ENCODE data around the gene NATD1.

GRCh38 chr17:21283482-21284318 lies 30.5 kb upstream of the NATD1 start:
- TF ChIP-seq, protein P1, sequence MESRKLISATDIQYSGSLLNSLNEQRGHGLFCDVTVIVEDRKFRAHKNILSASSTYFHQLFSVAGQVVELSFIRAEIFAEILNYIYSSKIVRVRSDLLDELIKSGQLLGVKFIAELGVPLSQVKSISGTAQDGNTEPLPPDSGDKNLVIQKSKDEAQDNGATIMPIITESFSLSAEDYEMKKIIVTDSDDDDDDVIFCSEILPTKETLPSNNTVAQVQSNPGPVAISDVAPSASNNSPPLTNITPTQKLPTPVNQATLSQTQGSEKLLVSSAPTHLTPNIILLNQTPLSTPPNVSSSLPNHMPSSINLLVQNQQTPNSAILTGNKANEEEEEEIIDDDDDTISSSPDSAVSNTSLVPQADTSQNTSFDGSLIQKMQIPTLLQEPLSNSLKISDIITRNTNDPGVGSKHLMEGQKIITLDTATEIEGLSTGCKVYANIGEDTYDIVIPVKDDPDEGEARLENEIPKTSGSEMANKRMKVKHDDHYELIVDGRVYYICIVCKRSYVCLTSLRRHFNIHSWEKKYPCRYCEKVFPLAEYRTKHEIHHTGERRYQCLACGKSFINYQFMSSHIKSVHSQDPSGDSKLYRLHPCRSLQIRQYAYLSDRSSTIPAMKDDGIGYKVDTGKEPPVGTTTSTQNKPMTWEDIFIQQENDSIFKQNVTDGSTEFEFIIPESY (IDR thresholded peaks at IDR 0.05; ENCODE audit: borderline replicate concordance, low read depth) = no peak
- TF ChIP-seq, protein P2, sequence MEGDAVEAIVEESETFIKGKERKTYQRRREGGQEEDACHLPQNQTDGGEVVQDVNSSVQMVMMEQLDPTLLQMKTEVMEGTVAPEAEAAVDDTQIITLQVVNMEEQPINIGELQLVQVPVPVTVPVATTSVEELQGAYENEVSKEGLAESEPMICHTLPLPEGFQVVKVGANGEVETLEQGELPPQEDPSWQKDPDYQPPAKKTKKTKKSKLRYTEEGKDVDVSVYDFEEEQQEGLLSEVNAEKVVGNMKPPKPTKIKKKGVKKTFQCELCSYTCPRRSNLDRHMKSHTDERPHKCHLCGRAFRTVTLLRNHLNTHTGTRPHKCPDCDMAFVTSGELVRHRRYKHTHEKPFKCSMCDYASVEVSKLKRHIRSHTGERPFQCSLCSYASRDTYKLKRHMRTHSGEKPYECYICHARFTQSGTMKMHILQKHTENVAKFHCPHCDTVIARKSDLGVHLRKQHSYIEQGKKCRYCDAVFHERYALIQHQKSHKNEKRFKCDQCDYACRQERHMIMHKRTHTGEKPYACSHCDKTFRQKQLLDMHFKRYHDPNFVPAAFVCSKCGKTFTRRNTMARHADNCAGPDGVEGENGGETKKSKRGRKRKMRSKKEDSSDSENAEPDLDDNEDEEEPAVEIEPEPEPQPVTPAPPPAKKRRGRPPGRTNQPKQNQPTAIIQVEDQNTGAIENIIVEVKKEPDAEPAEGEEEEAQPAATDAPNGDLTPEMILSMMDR (IDR thresholded peaks at IDR 0.05) = no peak
- TF ChIP-seq JUND (IDR thresholded peaks at IDR 0.05) = no peak

Measured in SK-N-SH (cell line).